ENCODE results near the gene SH3D19. TPM values are rescaled to one million over a fixed set of nuclear protein-coding genes. Genes with fewer than 3 reads are reported as not detected.

Gene SH3D19
- total RNA-seq, 2 donors from 2014 or later: 107 to 118 TPM

DNA sequence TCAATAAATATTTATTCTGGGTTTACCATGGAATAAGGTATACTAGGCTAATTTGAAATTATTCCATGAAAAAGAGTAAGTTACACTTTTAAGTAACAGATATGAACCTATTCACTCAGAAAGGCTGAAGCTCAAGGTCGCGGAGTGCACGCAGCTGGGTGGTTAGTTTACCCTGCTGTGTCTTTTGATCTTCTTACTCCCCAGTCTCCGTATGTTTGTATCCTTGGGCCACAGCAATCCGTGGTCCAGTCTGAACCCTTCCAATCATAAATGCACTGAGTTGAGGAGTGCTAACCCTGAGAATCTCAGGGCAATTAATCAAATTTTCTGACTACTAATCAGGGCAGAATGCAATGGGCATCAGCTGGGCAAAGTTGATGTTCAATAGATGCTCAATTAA lies 192.1 kb downstream of the SH3D19 start:
- Histone ChIP-seq H3K27ac (no peak overlapping the region), H3K4me3 (no peak overlapping the region), H3K4me1 (no peaks in the 10 kb centered on the region), H3K9me3 (no peaks in the 10 kb centered on the region), H3K27me3 (no peaks in the 10 kb centered on the region), H3K36me3 (peaks cover 84% of the 10 kb centered on the region)
- no peak for TF ChIP-seq CTCF (IDR thresholded peaks at IDR 0.05)
- DNase-seq (ENCODE audit: low spot score): no peak

GRCh38 chr4:151129796-151130195 lies 195.6 kb downstream of the SH3D19 start:
- Histone ChIP-seq H3K27ac (no peak overlapping the region), H3K36me3 (peaks cover 95% of the 10 kb centered on the region), H3K27me3 (no peaks in the 10 kb centered on the region), H3K4me3 (no peak overlapping the region), H3K9me3 (no peaks in the 10 kb centered on the region), H3K4me1 (no peaks in the 10 kb centered on the region)
- DNase-seq (ENCODE audit: low spot score): no peak
- no peak for TF ChIP-seq CTCF (IDR thresholded peaks at IDR 0.05)

DNA sequence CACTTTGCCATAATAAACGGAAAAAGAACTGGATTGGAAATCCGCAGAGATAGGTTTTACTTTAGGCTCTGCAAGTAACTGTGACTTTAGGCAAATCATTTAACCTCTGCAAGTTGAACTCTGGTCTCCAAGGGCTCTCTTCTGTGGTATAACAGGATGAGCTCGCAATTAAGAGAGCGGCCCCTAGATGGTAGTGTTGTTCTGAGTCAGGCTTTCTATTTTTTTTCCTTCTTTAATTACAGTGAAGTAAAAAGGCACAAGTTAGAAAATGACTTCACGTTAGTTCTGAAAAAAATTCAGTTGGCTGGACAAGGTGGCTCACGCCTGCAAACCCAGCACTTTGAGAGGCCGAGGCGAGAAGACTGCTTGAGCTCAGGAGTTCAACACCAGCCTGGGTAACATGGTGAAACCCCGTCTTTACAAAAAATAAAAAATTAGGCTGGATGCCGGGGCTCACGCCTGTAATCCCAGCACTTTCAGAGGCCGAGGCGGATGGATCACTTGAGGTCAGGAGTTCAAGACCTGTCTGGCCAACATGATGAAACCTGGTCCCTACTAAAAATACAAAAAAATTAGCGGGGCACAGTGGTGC lies 207.9 kb downstream of the SH3D19 start:
- DNase-seq (ENCODE audit: low spot score): no peak
- Histone ChIP-seq H3K4me1 (peaks cover 0 to 17% of the 10 kb centered on the region in 2 donors), H3K36me3 (peaks cover 21% of the 10 kb centered on the region), H3K9me3 (no peaks in the 10 kb centered on the region), H3K4me3 (no peak overlapping the region), H3K27me3 (no peaks in the 10 kb centered on the region), H3K27ac (peak overlapping the region; percentile 3 to 34)
- peak; percentile 48 to 82 for TF ChIP-seq CTCF (IDR thresholded peaks at IDR 0.05)

GRCh38 chr4:151114986-151115385 lies 210.4 kb downstream of the SH3D19 start:
- peak overlapping the region; percentile 46 to 85 for H3K27ac ChIP-seq
- no peak overlapping the region for H3K4me3 ChIP-seq
- H3K4me1 ChIP-seq: peaks cover 0 to 28% of the 10 kb centered on the region in 2 donors
- no peaks in the 10 kb centered on the region for H3K27me3 ChIP-seq
- H3K9me3 ChIP-seq: no peaks in the 10 kb centered on the region
- no peak for TF ChIP-seq CTCF (IDR thresholded peaks at IDR 0.05)
- DNase-seq (ENCODE audit: low spot score): no peak
- H3K36me3 ChIP-seq: peaks cover 20% of the 10 kb centered on the region

DNA sequence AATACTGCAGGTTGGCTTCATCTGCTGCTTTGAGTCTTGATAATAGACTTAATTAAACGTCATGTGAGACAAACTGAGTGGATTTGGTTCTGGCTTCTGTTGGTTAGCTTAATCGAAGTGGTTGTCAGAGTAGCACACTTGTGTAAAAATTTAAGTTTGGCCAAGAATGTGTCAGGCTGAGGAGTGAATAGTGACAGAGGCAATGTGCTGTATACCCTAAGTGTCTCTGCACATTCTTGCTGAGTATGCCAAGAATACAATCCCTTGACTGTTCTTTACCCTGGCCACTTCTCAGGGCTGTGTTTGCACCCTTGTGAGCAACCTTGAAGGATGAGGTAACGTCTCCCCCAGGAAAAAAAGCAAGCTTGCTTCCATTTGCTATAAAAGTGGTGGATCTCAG lies 211.1 kb downstream of the SH3D19 start:
- Histone ChIP-seq H3K36me3 (peaks cover 14% of the 10 kb centered on the region), H3K9me3 (no peaks in the 10 kb centered on the region), H3K4me1 (peaks cover 0 to 28% of the 10 kb centered on the region in 2 donors), H3K27ac (peak overlapping the region; percentile 46 to 85), H3K4me3 (no peak overlapping the region), H3K27me3 (no peaks in the 10 kb centered on the region)
- no peak for TF ChIP-seq CTCF (IDR thresholded peaks at IDR 0.05)
- DNase-seq (ENCODE audit: low spot score): no peak

DNA sequence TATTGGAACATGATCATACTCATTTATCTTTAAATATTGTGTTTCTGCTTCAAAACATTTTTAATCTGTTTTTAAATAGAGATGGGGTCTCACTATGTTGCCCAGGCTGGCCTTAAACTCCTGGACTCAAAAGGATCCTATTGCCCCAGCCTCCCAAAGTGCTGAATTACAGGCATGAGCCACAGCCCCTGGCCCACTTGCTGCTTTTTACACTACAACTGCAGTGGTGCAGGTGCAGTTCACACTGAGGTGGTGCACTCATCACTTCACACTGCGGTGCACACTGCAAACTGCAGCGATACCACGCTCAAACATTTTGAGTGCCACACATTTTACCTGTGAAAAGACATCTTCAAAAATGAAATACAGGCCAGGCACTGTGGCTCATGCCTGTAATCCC lies 215.2 kb downstream of the SH3D19 start:
- Histone ChIP-seq H3K27ac (no peak overlapping the region), H3K36me3 (peaks cover 26% of the 10 kb centered on the region), H3K4me1 (peaks cover 0 to 28% of the 10 kb centered on the region in 2 donors), H3K9me3 (no peaks in the 10 kb centered on the region), H3K4me3 (no peak overlapping the region), H3K27me3 (no peaks in the 10 kb centered on the region)
- no peak for TF ChIP-seq CTCF (IDR thresholded peaks at IDR 0.05)
- DNase-seq (ENCODE audit: low spot score): no peak

Data from right atrium auricular region (tissue), 2 donors.